Urothelium cell line (cell line): Measurements from ENCODE around the gene NT5DC3.

Source experiments
- DNase-seq: peaks from one replicate; pipeline ENCODE4 v3.0.0; 2011; ENCODE audit warnings: low spot score, mixed read lengths
- FAIRE-seq: peaks from 2 replicates; lab custom pipeline; 2011; peaks lifted over from hg19 to GRCh38; lab: Jason Lieb, UNC

Gene NT5DC3

DNA sequence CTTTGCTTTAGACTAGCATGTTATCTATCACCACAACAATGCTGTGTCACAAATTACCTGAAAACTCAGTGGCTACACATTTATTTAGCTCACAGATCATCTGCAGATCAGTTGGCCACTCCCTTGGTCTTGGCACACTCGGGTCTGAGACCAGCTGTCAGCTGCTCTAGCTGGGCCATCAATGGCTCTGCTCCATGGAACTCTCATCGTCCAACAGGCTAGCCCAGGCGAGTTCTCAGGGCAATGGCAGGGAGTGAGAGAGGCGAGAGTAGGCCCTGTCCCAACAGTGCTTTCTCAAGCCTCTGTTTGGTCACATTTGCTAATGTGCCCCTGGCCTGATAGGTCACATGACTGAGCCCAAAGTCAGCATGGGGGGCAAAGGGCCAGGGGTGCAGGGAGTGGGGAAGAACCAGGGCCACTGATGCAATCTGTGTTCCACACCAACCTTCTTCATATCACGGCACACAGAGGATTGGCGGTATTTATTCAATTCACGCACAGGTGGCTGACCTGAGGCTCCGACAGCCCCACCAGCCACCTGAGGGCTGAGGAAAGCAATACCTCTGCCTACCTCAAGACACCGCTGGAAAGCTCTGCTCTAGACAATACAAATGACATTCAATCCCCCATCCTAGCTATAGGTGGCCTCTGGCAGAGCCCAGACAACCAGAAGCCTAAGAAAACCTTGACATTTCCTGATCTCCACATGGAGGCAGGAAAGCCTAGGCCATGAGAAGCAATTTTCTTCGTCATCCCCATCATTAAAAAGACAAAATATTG is 82.5 kb downstream of the NT5DC3 start:
- DNase-seq: no peak
- no peak for FAIRE-seq

DNA sequence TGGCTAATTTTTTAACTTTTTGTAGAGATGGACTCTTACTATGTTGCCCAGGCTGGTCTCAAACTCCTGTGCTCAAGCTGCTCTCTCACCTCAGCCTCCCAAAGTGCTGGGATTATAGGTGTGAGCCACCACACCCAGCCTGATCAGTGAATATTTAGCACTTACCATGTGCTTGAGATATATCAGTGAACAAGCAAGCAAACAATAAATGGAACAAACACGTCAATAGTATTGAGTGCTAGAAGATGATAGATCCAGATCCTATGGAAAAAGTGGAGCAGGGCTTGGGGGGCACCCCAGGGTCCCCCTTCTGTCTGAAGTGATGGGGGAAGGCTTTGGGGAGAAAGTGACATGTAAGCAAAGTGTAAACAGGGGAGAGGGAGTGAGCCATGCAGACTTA is 83.8 kb downstream of the NT5DC3 start:
- DNase-seq: no peak
- FAIRE-seq: no peak

DNA sequence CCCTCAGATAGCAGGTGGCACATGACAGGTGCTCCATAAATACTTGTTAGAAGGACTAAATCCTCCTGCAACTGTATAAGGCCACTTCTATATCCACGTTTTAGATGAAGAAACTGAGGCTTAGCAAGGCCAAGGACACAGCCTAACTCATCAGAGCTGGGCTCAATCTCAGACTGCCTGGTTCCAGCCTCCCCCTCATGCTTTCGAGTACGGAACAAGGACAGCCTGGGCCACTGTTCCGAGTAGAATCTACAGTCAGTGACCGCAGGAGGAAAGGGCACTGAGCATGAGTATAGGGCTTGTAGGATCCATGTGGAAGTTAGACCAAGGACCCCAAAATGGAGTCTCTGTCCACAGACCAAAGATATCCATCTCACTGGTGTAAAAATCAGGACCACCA is 84.6 kb downstream of the NT5DC3 start:
- DNase-seq: no peak
- no peak for FAIRE-seq

GRCh38 chr12:103755425-103755824 is 85.6 kb downstream of the NT5DC3 start:
- FAIRE-seq: no peak

GRCh38 chr12:103751600-103751999 is 89.4 kb downstream of the NT5DC3 start:
- no peak for FAIRE-seq
- DNase-seq: no peak

More at GRCh38 chr12:103755425-103755824, 85.6 kb downstream of the NT5DC3 start:
- no peak for DNase-seq

GRCh38 chr12:103751171-103751570 is 89.9 kb downstream of the NT5DC3 start:
- DNase-seq (no peak), FAIRE-seq (no peak)

DNA sequence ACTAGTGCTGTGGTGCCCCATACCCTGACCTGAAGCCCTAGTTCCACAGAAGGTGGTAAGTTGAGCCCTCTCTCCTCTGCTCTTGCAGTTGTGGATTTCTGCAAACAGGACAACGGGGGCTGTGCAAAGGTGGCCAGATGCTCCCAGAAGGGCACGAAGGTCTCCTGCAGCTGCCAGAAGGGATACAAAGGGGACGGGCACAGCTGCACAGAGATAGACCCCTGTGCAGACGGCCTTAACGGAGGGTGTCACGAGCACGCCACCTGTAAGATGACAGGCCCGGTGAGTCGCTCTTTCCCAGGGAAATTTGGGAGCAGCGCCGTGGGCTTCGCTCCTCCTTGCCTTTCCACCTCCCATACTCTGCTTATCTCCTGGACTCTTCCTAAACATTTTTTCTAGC is 92.2 kb downstream of the NT5DC3 start:
- FAIRE-seq (no peak), DNase-seq (no peak)

DNA sequence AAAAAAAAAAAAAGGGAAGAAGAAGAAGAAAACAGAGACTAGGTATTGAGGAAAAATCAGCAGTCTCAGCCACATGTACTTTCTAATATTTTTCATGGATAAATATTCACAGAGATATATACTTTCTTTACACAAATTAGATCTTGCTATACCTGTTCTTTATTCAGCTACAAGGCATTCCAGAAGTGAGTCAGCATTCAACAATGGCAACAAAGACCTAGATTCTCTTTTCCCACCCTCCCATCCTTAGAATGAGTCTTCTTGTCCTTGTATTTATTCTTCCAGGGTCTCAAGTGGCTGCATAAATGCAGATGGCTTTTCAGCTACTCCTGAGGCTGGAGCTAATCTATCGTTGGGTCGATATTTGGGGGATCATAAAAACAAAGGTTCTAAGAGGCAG is 93.0 kb downstream of the NT5DC3 start:
- no peak for DNase-seq
- no peak for FAIRE-seq

- FAIRE-seq (no peak), DNase-seq (no peak)
These were observed 95.1 kb downstream of the NT5DC3 start for GRCh38 chr12:103745962-103746361.

DNA sequence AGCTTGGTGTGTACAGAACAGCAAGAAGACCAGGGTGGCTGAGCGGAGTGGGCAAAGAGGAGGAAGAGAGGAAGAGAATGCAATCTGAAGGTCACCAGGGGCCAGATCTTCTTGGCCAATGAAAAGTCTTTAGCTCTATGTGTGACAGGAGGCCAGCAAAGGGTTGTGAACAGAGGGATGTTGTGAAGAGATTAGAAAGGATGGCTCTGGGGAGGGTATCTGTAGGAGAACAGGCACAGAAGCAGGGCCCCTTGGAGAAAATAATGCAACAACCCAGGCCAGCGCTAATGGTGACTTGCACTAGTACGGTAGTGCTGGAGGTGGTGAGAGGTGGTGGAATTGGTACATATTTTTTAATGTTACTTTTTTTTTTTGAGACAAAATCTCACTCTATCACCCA is 97.2 kb downstream of the NT5DC3 start:
- FAIRE-seq: no peak

GRCh38 chr12:103742349-103742932 is 98.6 kb downstream of the NT5DC3 start:
- no peak for DNase-seq
- no peak for FAIRE-seq

More for the DNA sequence above, 97.2 kb downstream of the NT5DC3 start:
- no peak for DNase-seq

DNA sequence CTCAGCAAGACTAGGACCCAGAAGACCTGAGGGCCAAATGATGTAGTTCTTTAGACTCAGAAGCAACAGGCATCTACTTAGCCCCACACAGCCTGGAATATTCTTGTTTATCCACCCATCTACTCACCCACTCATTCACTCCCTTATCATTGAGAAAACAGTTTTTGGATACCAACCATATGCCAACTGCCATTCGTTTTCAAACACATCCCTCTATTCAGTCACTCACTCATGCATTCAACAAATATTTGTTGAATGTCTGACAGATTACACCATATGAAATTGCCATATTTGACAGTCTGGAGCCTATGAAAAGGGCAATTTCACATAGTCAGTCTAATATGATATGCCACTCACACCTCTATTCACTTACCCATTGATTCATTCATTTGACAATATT is 103.2 kb downstream of the NT5DC3 start:
- DNase-seq (no peak), FAIRE-seq (no peak)

DNA sequence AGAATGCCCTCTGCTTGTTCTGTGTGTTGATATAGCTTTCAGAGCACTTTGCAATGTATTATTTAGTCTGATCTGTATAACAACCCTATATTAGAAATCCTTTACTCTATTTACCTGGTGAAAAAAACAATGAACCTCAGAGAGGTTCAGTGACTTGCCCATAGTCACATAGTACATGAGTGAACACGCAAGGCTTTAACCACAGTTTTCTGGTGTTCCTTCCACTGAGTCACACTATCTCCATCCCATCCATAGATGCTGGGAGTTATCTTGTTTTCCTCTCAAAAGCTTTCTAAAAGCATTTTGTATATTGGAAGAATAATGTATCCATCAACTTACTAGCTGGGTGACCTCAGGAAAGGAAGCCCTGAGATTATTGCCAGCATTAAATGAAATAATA is 104.5 kb downstream of the NT5DC3 start:
- no peak for DNase-seq
- no peak for FAIRE-seq

DNA sequence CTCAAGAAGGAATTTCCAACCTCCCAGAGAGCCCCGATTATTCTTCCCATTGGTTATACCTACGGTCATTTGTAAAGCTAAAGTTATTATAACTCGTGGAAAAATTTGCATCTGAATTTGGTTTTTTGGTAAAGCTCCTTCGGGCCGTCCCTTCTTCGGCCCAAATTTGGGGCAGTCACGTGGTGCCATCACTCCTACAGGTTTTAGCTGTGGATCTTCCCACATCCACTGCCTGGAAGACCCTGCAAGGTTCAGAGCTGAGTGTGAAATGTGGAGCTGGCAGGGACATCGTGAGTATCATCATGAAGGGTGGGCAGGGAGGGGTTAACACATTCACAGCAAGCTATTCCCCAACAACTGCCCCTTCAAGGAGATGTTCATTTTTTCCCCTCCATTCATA is 105.7 kb downstream of the NT5DC3 start:
- FAIRE-seq: no peak
- no peak for DNase-seq

GRCh38 chr12:103734863-103735262 is 106.2 kb downstream of the NT5DC3 start:
- FAIRE-seq (no peak), DNase-seq (no peak)

GRCh38 chr12:103731539-103731938 is 109.5 kb downstream of the NT5DC3 start:
- no peak for DNase-seq
- FAIRE-seq: no peak

DNA sequence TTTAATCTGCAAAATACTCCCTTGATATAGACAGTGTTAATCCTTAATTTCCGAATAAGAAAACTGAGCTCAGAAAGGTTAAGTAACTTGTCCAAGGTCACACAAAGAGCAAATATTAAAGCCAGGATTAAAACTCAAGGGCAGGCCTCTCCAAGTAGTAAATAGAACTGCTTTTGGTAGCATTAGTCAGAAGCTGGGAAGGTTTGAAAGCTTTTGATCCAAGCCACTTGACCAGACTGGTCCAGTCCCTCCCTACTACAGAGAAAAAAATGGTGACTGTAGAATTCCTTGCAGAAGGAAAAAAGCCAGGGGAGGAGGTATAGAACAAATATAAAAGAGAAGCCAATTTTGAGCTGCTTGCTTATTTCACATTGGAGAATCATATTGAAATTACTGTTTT is 111.5 kb downstream of the NT5DC3 start:
- DNase-seq: no peak

DNA sequence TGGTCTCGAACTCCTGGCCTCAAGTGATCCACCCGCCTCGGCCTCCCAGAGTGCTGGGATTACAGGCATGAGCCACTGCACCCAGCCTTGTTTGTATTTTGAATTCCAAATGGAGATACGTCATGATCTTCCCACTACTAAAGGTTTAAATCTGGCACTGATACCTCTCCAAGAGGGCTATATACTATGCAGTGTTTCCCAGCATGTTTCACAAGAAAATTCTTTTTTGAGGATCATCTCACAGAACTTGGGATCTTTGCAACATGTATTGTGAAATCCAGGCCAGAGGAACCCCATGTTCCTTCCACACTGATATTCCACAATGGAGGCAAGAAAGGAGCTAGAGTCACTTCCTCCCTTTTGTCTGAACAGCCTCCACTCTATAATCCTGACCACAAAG is 112.7 kb downstream of the NT5DC3 start:
- FAIRE-seq (no peak), DNase-seq (no peak)

More for the DNA sequence above, 111.5 kb downstream of the NT5DC3 start:
- FAIRE-seq: no peak

GRCh38 chr12:103727638-103728037 is 113.4 kb downstream of the NT5DC3 start:
- FAIRE-seq: no peak
- no peak for DNase-seq

GRCh38 chr12:103725398-103725797 is 115.6 kb downstream of the NT5DC3 start:
- DNase-seq (no peak), FAIRE-seq (peak; percentile 5)
